GM12892 (cell line): ENCODE data around the gene SDHAF3. TPM values are rescaled to one million over a fixed set of nuclear protein-coding genes. Genes with fewer than 3 reads are reported as not detected.
"Not testable (repeated sequence)": the region's sequence is repeated elsewhere in the genome, so short reads cannot be mapped to it uniquely, and the experiment has no call there.

Experiments used
- DNase-seq: peaks from one replicate; pipeline ENCODE4 v3.0.0; 2011; ENCODE audit not compliant: insufficient read length
- FAIRE-seq: peaks from 2 replicates; lab custom pipeline; 2011; peaks lifted over from hg19 to GRCh38; lab: Jason Lieb, UNC
- POLR2A ChIP-seq: IDR thresholded peaks from 2 replicates; pipeline ENCODE4 v1.6.1; 2011; ENCODE audit warnings: low read depth, low read length, control low read depth
- POLR2AphosphoS5 ChIP-seq: IDR thresholded peaks from 2 replicates; pipeline ENCODE4 v1.6.1; 2011; ENCODE audit warnings: low read depth, low read length, control low read depth
- TAF1 ChIP-seq: IDR thresholded peaks from 2 replicates; pipeline ENCODE4 v1.6.1; 2011; ENCODE audit warnings: low read depth, mild to moderate bottlenecking, control low read depth, low read length, borderline replicate concordance
- polyA plus RNA-seq: library from polyadenylated mRNA; unstranded; fragments of >200 nt; gene quantifications from one replicate; pipeline ENCODE4 v1.2.1, GENCODE V29; 2012; ENCODE audit warnings: missing spikeins, inconsistent platforms; ENCODE audit not compliant: missing spikeins

Gene SDHAF3
- 26.1 TPM for polyA plus RNA-seq

- TF ChIP-seq POLR2AphosphoS5 (peak; percentile 94), POLR2A (peak; percentile 95), TAF1 (peak; percentile 66; the same call in 1 of the 2 replicates)
- peak; percentile 98 for FAIRE-seq
- DNase-seq = peak; percentile 78
Measured at GRCh38 chr7:97117372-97118188, at the start of gene SDHAF3. Gene SDHAF3, plus strand, starts transcription at chr7:97117698. Its CDS starts 26 bp downstream, at chr7:97117724.

- FAIRE-seq, DNase-seq: not testable (repeated sequence)
Measured at GRCh38 chr7:97072025-97072424, 45.5 kb upstream of the SDHAF3 start.

GRCh38 chr7:97075928-97076327 is 41.6 kb upstream of the SDHAF3 start:
- no peak for TF ChIP-seq TAF1
- TF ChIP-seq POLR2AphosphoS5 = no peak
- TF ChIP-seq POLR2A = no peak
- FAIRE-seq (no peak), DNase-seq (no peak)

- no peak for FAIRE-seq
- TF ChIP-seq TAF1 (no peak), POLR2A (no peak), POLR2AphosphoS5 (no peak)
- no peak for DNase-seq
Measured at GRCh38 chr7:97078023-97078969, 39.2 kb upstream of the SDHAF3 start.

GRCh38 chr7:97079300-97079699 is 38.2 kb upstream of the SDHAF3 start:
- FAIRE-seq (no peak), DNase-seq (no peak)
- TF ChIP-seq POLR2A (no peak), TAF1 (no peak), POLR2AphosphoS5 (no peak)

GRCh38 chr7:97081521-97082300 is 35.8 kb upstream of the SDHAF3 start:
- DNase-seq = no peak
- TF ChIP-seq POLR2AphosphoS5 (no peak), POLR2A (no peak), TAF1 (no peak)

GRCh38 chr7:97088364-97088763 is 29.1 kb upstream of the SDHAF3 start:
- TF ChIP-seq TAF1 (no peak), POLR2A (no peak), POLR2AphosphoS5 (no peak)
- DNase-seq (no peak), FAIRE-seq (no peak)

More at GRCh38 chr7:97081521-97082300, 35.8 kb upstream of the SDHAF3 start:
- no peak for FAIRE-seq

- TF ChIP-seq TAF1 (no peak), POLR2AphosphoS5 (no peak), POLR2A (no peak)
- FAIRE-seq (no peak), DNase-seq (no peak)
Measured at GRCh38 chr7:97089771-97090170, 27.7 kb upstream of the SDHAF3 start.

- TF ChIP-seq POLR2AphosphoS5 (no peak), POLR2A (no peak), TAF1 (no peak)
- FAIRE-seq (no peak), DNase-seq (no peak)
Measured at GRCh38 chr7:97090761-97091353, 26.6 kb upstream of the SDHAF3 start.

GRCh38 chr7:97094284-97094930 is 23.1 kb upstream of the SDHAF3 start:
- TF ChIP-seq POLR2AphosphoS5 = no peak
- TF ChIP-seq POLR2A = no peak
- TF ChIP-seq TAF1 = no peak
- DNase-seq (no peak), FAIRE-seq (no peak)
